ENCODE measurements around the gene SMAD3.
"Not testable (repeated sequence)": the region's sequence is repeated elsewhere in the genome, so short reads cannot be mapped to it uniquely, and the experiment has no call there.

The SMAD3 gene

DNA sequence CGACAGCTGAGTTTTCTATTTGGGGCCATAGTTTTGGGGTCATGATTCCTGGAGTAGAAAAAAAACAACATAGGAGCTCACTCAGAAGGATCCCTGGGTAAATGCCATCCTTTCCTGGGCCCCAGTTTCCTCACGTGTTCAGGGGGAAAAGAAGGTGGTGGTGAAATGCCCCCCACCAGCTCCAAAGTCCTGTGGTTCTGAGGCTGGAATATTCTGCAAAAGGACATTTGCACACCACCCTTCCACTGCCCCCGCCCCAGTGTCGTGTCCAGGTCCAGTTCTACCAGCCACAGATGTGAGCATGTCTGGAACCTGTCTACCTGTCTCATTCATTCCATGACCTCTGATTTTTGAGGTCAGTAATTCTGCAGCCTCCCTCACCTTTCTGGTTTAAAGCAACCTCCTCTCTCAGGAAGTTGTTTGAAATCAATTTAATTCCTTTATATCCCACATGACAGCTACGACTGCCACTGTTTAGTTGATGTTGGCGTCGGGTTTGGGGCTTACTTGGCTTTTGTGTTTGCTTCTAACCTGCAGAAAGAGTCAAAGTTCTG is 82.1 kb downstream of the SMAD3 start:
- no peak for DNase-seq

DNA sequence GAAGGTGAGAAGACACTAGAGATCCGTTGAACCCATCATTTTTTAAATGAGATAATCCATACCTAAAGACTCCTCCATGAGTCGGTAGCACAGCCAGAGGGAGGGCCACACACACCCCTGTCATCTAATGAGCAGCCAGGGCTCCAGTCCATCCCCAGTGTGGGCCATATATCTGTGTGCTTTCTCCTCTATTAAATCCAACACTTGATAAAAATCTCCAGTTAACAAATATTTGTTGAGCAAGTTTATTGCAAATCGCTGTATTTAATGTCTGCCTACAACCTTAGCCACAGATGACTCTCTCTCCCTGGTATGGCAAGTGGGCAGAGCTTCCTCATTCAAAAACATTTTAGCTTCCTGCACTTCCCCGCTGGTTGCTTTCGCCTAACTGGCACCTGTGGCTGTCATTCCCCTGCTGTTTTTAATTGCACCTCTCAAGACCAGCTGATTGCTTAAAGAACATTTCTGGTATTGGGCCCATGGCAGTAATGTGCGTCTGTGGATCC is 82.8 kb downstream of the SMAD3 start:
- DNase-seq: no peak

DNA sequence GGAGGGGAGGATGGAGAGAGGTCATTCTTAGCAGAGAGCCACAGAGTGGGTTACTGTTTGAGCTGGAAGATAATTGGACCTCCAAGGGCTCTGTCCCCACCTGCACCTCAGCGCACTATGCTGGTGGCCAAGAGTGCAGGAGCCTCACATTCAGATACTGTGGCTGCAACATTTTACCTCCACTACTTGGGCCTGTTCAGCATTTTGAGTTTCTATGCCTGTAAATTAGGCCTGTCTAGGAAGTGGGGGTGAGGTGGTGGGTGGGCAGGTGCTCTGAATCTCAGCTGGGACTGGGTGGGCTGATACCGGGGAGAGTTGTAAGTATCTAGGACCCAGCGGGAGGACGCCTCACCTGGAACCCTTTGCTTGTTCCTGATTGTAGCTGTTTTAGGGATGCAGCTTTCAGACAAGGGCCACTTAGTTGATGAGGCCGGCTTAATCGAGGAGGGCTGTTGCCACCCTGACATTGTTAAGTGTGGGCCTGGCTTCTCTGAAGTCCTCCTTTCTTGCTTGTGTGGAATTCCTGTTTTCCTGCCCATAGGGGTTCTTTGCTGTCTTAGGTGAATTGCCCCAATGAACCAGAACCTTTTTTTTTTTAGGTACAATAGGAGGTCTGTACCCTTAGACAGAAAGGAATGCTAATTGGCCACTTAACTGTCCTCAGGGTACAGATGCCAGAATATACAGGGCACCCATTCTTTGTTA is 83.8 kb downstream of the SMAD3 start:
- no peak for DNase-seq

DNA sequence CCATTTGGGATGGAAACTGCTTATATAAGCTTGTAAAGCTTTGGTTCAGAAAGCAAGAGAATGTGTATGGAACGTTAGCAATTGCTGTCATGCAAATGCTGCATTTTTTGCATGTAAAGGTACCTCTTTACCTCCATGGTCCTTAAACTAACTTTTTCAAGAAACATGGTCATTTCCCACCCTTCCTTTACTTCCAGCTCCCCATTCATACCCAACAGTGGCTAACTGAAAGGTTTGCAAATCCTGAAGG is 84.3 kb downstream of the SMAD3 start:
- no peak for DNase-seq

DNA sequence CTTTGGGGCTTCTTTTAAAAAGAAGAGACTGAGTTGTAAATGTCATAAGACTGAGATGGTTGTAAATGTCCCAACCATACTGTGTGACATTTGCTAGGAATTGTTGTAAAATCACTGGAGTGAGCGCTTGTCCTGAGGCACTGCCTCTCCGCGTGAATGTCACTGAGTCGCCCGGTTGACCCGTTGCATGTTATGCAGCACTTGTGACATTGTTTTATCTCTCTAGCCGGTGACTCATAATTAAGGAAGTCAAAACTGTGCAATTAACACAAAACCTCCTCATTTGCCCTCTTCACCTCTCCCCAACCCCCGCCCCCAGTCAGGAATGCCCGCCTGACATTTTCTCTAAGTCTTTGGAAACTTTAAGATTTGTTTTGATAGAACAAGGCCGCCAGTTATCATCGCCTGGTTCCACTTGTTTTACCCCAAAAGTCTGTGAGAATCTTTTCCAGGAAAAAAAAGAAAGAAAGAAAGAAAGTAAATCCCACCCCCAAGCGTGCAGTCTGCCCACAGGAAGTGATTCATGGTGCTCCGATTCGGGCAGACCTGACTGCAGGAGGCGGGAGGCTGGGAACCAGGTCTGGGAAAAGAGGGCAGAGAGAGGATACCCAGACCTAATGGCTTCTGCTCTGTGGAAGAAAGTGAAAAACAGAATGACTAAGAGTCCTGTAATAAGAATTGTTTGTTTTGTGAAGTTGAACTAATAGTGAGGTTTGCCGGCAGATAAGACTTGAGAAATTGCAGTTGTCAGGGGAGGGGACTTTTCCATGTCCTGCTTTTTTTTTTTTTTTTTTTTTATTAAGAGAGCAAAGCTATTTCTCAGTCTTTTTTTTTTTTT is 84.8 kb downstream of the SMAD3 start:
- peak; percentile 58 for DNase-seq

DNA sequence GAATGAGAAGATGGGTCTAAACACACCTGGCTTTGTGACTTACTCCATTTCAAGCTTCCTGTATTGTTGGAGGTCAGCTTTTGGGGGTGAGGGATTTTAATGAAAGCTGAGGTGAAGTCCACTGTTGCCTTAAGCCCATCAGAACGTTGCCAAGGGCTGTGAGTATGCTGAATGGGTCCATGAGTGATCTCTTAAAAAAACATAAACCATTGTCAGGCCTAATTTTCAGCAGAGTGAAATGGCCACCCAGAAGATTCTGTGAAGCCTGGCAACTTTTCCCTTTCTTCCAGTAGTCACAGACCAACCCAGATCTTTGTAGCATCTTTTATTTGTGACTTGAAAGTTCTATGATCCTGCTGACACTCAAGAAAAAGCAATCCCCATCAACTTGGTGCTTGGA is 87.0 kb downstream of the SMAD3 start:
- DNase-seq: no peak

DNA sequence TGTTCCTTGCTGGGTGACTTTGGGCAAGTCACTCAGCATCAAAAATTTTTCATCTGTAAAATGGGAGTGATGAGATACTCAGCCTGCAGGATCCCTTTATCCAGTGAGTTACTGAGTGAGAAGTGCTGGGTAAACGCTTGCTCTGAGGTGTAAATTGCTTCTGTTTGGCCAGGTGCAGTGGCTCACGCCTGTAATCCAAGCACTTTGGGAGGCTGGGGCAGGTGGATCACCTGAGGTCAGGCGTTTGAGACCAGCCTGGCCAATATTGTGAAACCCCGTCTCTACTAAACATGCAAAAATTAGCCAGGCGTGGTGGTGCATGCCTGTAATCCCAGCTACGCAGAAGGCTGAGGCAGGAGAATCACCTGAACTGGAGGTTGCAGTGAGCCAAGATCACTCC is 87.6 kb downstream of the SMAD3 start:
- DNase-seq: not testable (repeated sequence)

DNA sequence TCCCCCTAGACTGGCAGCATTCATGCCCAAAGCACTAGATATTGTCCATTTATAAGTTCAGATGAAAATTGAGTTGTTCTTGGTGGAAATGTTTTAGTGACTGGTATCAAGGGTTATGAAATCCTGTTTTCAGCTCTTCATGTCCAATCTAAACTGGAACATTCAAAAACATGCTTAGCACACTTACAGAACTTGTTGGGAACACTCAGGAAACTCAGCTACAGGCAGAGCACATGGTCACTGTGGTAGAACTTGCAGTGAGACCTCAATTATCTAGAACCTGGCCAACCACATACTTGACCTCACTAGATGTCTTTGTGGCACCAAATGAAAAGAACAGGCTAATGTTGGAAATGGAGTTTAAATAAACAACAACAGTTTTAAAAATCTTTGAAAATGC is 88.8 kb downstream of the SMAD3 start:
- DNase-seq: no peak

DNA sequence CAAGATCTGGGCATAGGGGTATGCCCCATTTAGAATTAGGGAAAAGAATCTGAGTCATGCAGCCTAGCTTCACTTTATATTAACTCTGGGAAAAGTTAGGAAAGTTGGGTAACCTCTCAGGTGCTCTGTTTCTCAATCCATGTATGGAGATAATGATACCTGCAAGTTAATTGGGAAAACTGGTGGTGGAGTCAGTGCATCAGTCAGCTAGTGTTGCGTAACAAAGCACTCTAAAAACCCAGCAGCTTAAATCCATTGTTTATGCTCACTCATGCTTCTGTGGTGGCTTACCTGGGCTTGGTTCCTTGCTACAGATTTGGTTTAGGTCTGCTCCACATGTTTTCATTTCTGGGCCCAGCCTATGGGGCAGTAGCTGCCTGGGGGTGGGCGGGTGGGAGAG is 91.0 kb downstream of the SMAD3 start:
- DNase-seq: no peak

DNA sequence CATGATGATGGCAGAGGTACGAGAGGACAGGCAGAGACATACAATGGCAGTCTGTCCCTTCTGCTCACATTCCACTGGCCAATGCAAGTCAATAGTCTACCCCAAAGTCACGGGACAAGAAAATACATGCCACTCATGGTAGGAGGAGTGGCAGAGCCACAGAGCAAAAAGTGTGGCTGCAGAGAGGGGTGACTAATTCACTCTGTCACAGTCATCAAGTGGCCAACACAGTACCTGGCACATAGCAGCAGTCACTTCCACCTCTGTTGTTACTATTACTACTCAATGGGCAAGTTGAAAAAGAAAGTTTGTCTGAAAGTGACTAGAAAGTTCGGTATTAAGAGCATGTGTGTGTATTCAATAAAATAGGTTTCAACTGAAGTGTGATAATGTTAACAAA is 91.4 kb downstream of the SMAD3 start:
- DNase-seq: no peak

DNA sequence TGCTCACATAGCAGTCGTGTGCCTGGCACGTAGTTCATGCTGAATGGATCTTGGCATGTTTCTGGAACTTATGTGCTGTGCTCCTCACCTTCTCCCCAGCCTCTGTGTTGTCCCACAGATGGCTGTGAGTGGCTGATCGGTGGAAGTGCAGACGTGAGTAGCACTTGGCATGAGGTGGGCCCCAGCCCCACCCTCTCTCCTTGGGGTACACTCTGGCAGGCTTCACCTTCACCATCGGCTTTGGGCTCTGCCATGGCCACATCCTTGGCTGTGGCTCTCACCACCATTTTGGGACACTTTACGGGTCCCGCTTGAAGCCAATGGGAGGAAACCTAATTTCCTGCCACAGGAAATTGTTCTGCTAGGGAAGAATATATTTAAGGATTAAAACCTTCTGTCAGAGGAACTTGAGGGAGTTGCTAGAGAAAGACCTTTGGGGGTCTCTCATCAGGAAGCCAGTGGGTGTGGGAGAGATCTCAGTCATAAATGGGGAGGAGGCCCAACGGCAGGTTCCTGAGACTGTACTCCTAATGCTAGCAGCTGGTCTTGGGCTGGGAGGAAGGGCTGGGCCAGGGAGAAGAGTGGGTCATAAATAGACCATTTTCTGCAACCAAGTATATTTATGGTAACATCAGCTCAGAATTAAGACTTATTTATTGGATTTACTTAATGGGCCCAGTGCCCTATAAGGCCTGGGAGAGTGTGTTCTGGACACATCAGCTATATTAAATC is 92.3 kb downstream of the SMAD3 start:
- no peak for DNase-seq

DNA sequence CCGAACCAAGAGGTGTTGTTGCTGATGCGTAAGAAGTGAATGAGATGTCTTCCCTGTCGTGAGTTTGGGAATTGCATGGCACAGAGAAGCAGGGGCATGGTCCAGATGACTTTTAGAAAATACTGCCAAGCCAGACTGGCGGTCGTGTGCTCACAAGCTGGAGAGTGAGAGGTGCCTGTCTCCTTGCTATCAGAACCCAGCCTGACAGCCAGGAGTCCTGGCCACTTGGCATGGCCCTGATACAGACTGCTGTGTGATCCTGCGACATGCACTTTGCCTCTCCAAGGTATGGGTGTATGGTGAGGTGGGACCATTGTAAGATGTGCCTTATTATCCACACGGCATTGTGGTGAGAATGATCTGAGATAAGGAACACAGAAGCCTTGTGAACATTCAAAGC is 93.0 kb downstream of the SMAD3 start:
- no peak for DNase-seq

DNA sequence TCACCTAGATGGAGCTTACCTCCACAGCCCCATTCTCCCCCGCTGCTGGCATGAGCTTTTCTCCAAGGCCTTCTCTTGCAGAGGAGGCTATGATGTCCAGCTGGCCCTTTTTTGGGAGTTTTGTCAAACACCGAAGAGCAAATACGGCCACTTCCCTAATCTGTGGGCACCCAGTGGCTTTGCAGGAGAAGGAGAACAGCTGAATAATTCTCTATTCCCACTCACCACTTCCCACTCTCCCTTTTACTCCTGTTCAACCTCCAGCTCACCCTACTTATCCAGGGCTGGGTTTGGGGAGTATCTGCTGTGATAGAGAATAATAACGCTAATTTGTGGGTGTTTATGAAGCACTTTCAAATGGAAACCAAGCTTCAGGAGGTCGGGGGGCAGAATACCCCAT is 96.0 kb downstream of the SMAD3 start:
- DNase-seq: no peak

DNA sequence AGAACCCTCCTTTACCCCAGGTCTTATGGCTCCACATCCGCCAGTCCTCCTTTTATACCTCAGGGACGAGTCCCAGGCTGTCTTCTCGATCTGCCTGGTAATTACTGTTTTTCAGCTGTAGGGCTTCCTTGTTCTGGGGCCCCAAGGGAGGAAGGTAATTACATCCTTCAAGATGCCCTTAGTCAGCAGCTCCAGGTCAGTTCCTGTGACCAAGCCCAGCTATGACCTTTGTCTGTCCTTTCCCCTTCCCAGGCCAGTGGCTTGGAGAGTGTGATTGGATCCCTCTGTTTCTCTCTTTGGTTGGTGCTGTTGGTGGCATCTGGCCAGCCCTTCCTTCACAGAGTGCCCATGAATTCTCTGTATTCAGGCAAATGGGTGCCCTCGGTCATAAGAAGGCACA is 96.5 kb downstream of the SMAD3 start:
- DNase-seq: no peak

DNA sequence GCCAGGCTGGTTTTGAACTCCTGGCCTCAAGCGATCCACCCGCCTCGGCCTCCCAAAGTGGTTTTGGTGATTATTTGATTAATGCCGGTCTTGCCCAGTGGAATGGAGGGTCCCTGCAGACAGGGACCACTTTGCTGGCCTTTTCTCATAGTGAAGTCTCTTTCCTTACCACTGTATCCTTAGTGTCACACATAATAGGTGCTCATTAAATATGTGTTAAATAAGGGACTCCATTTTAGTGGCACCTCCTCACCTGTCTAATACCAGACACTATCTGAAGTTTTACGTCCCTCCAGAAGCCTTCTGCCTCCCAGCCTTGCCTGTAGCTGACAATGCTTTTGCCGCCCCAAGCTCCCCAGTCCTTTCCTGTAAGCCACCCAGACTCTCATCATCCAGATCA is 97.8 kb downstream of the SMAD3 start:
- DNase-seq: no peak

DNA sequence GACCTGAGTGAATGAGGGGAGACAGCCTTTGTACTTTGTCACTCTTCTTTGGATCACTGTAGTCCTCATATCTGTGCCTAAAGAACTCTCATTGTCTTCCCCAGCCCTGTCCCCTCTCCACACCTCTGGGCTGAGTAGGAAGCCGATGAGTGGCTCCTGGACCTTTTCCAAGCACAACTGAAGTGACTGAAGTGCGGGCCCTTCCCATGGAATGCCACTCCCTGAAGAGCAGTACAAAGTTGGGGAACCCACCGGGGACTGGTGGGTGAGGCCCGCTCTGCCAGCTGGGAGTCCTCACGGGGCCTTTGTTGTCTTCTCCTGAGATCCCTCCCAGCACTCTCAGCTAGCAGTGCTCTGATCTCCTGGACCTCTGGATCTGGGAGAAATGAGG is 99.0 kb downstream of the SMAD3 start:
- DNase-seq: no peak

DNA sequence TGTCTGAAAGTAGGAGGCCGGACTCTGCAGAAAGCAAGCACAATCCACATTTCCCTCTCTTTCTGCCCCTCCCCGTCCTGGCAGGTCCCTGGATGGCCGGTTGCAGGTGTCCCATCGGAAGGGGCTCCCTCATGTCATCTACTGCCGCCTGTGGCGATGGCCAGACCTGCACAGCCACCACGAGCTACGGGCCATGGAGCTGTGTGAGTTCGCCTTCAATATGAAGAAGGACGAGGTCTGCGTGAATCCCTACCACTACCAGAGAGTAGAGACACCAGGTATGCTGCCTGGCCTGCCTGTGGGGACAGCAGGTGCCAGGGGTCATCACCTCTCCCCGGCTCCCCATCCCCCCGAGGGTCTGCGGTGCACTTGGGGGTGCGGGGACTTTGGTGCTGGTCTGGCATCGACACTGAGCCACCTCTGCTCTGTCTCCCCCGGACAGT is 99.4 kb downstream of the SMAD3 start:
- DNase-seq: no peak

DNA sequence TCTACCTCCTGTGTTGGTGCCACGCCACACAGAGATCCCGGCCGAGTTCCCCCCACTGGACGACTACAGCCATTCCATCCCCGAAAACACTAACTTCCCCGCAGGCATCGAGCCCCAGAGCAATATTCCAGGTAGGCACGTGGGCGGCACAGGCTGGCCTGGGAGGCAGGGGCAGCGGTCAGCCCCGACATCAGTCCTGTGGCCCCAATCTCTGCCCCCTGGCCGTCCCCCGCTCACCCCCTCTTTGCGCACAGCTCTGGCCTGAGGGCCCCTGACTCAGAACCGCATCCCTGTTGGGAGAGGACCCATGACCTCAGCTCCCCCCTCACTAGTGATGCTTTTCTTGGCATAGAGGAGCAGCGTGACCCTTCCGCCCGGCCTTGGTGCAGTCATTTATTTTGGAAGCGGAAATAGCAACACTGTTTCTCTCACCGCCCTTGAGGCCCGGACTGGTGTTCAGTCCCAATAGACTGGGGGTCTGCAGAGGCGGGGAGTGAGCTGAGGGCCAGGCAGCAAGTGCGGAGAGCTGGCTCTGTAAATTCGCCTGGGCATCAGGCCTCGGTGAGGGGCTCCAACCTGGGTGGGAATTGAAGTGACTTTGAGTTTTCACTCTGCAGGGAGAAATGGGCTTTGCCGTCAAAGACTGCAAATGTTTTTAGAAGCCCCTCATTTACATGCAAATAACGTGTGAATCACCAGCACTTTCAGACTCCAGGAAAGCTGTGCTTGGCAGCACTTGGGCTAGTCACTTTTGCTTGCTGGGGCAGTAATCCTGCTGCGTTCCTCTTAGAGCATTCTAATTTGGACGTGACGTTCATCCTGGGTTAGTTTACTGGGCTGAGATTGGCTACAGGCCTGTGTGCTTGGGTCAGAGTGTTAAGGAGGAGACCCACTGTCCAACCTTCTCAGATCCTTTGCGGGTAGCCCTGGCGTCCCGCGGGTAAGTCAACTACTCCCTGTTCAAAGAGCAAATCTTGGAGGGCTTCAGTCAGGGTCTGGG is 100.2 kb downstream of the SMAD3 start:
- DNase-seq: no peak

DNA sequence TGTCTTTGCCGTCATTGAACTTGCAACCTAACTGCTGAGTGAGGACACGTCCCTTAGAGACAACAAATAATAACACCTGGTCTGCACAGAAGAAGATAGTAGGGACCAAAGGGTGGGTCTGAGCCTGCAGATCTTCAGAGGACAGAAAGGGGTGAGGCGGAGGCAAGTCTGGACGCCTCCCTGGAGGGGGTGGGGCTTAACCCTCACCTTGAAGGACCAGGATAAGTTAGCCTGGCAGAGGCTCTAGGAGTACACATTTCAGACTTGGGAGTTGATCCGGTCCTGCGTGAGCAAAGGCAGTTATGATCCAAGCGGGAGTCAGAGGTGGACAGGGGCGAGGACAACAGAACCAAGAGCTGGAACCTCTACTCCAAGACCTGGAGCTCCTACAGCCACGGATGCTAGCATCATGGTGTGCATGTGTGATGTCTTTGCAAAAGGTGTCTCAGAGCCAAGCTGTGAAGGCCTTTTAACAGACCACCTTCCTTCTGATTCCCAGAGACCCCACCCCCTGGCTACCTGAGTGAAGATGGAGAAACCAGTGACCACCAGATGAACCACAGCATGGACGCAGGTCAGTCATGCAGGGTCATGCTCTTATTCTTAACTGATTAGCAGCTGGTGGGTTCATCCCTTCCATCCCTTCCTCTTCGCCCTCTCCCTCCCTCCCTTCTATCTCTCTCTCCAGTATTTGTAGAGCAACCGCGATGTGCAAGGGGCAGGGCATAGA is 101.0 kb downstream of the SMAD3 start:
- DNase-seq: no peak

DNA sequence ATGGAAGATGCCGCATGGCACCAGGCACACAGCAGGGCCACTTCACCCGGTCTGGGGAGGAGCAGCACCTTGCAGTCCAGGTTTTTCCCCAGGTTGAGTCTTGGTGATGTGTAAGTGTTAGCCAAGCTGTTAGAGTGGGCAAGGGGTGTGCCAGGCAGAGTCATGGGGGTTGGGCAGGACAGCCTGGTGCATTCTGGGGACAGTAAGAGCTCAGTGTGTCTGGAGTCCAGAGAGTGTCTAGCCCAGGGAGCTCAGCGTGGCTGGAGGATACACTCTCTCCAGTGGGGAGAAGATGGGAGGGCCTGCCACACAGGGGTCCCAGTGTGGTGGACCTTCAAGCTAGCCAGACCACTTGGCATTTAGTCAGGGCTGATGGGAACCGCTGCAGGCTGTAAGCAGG is 101.7 kb downstream of the SMAD3 start:
- no peak for DNase-seq

DNA sequence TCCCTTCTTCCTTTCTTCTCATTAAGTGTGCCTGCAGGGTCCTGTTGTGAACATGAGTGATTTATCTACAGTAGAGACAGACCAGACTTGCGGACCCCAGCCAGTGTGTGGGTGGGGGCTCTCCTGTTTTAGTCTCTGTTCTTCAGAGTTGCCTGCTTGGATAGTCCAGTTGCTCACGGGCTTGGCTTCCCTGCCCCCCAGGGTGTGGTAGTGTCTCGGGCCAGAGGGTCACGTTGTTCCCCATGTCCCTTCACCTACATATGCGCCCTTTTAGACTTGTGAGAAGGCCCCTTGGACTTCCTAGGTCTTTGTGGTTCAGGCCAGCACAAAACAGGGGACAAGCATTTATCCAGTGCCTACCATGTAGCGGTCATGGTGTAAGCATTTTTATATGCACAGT is 103.3 kb downstream of the SMAD3 start:
- no peak for DNase-seq

Data from activated CD4-positive, alpha-beta T cell treated with anti-CD3 and anti-CD28 coated beads, Interleukin-2, amount 50 U/mL, for 16 hours (primary cell).